Hepatocyte (in vitro differentiated cells): ENCODE measurements around the gene RBM33.

Experiments
- CTCF ChIP-seq: fragments of 200-600 bp; sonication (generic); IDR thresholded peaks from 2 replicates; pipeline ENCODE4 v1.5.1; 2016; ENCODE audit warnings: antibody characterized with exemption, mild to moderate bottlenecking; ENCODE audit not compliant: poor library complexity
- EZH2 ChIP-seq: fragments of 200-600 bp; sonication (generic); IDR thresholded peaks from 2 replicates; pipeline ENCODE4 v1.6.1; 2016; ENCODE audit warnings: antibody characterized with exemption, mild to moderate bottlenecking, borderline replicate concordance
- EZH2phosphoT487 ChIP-seq: fragments of 200-600 bp; sonication (generic); IDR thresholded peaks from one replicate; pipeline ENCODE4 v1.6.1; 2018; ENCODE audit warnings: antibody characterized with exemption, mild to moderate bottlenecking, low read depth, moderate library complexity; ENCODE audit not compliant: unreplicated experiment, severe bottlenecking

GRCh38 chr7:155810770-155811559 is 166.5 kb downstream of the RBM33 start:
- TF ChIP-seq CTCF = no peak
- no peak for TF ChIP-seq EZH2
- TF ChIP-seq EZH2phosphoT487 = no peak
